Measurements from ENCODE around the gene GBE1. TPM values are rescaled to one million over a fixed set of nuclear protein-coding genes. Genes with fewer than 3 reads are reported as not detected.

Gene GBE1
- total RNA-seq, 1 experiment from 2014 or later = 12.7 TPM

GRCh38 chr3:81645248-81645647 is 116.2 kb downstream of the GBE1 start:
- intact Hi-C loops (cut with micrococcal nuclease; ENCODE audit: unreplicated experiment) = no loop called here
- Mint-ChIP-seq H3K27me3 (ENCODE audit: unreplicated experiment) (no peaks in the 10 kb centered on the region), H3K9me3 (ENCODE audit: low read depth, unreplicated experiment) (no peaks in the 10 kb centered on the region), H3K4me1 (ENCODE audit: low read depth, unreplicated experiment) (no peaks in the 10 kb centered on the region), H3K36me3 (ENCODE audit: insufficient read depth, unreplicated experiment) (no peaks in the 10 kb centered on the region), H3K27ac (ENCODE audit: unreplicated experiment) (no peak overlapping the region), H3K4me3 (ENCODE audit: low read depth, unreplicated experiment) (no peak overlapping the region)
- no peak for DNase-seq
- no TSS peak for BruUV-seq (replicated peaks)
- CTCF ChIA-PET = no interaction called here
- no peak for TF ChIP-seq CTCF (IDR thresholded peaks at IDR 0.05; ENCODE audit: unreplicated experiment)

- peak; percentile 6 for DNase-seq
- H3K36me3 Mint-ChIP-seq (ENCODE audit: insufficient read depth, unreplicated experiment) = no peaks in the 10 kb centered on the region
- BruUV-seq (replicated peaks) = no TSS peak
These were observed 117.7 kb downstream of the GBE1 start for GRCh38 chr3:81643721-81644120.

GRCh38 chr3:81638480-81638879 is 123.0 kb downstream of the GBE1 start:
- DNase-seq = no peak
- CTCF ChIA-PET = no interaction called here
- H3K36me3 Mint-ChIP-seq (ENCODE audit: insufficient read depth, unreplicated experiment) = no peaks in the 10 kb centered on the region
- no peaks in the 10 kb centered on the region for H3K27me3 Mint-ChIP-seq (ENCODE audit: unreplicated experiment)
- no TSS peak for BruUV-seq (replicated peaks)
- H3K4me1 Mint-ChIP-seq (ENCODE audit: low read depth, unreplicated experiment) = no peaks in the 10 kb centered on the region
- H3K27ac Mint-ChIP-seq (ENCODE audit: unreplicated experiment) = no peak overlapping the region
- no peaks in the 10 kb centered on the region for H3K9me3 Mint-ChIP-seq (ENCODE audit: low read depth, unreplicated experiment)
- no peak overlapping the region for H3K4me3 Mint-ChIP-seq (ENCODE audit: low read depth, unreplicated experiment)
- TF ChIP-seq CTCF (IDR thresholded peaks at IDR 0.05; ENCODE audit: unreplicated experiment) = no peak
- intact Hi-C loops (cut with micrococcal nuclease; ENCODE audit: unreplicated experiment) = no loop called here

More at GRCh38 chr3:81643721-81644120, 117.7 kb downstream of the GBE1 start:
- Mint-ChIP-seq H3K4me3 (ENCODE audit: low read depth, unreplicated experiment) (no peak overlapping the region), H3K4me1 (ENCODE audit: low read depth, unreplicated experiment) (no peaks in the 10 kb centered on the region), H3K9me3 (ENCODE audit: low read depth, unreplicated experiment) (no peaks in the 10 kb centered on the region), H3K27ac (ENCODE audit: unreplicated experiment) (no peak overlapping the region), H3K27me3 (ENCODE audit: unreplicated experiment) (no peaks in the 10 kb centered on the region)
- CTCF ChIA-PET = interaction anchor here (0.6 to 0.7 kb wide), 2 partner anchors 9 to 63 kb away, joined by 3 read pairs; no protein-coding TSS in a partner anchor
- intact Hi-C loops (cut with micrococcal nuclease; ENCODE audit: unreplicated experiment) = loop anchor here (2.0 to 5.0 kb wide), 4 partner anchors 59 to 426 kb away; no protein-coding TSS in a partner anchor
- TF ChIP-seq CTCF (IDR thresholded peaks at IDR 0.05; ENCODE audit: unreplicated experiment) = no peak

GRCh38 chr3:81632659-81633058 is 128.8 kb downstream of the GBE1 start:
- Mint-ChIP-seq H3K36me3 (ENCODE audit: insufficient read depth, unreplicated experiment) (no peaks in the 10 kb centered on the region), H3K4me3 (ENCODE audit: low read depth, unreplicated experiment) (no peak overlapping the region), H3K27ac (ENCODE audit: unreplicated experiment) (no peak overlapping the region), H3K27me3 (ENCODE audit: unreplicated experiment) (no peaks in the 10 kb centered on the region), H3K4me1 (ENCODE audit: low read depth, unreplicated experiment) (no peaks in the 10 kb centered on the region), H3K9me3 (ENCODE audit: low read depth, unreplicated experiment) (no peaks in the 10 kb centered on the region)
- TF ChIP-seq CTCF (IDR thresholded peaks at IDR 0.05; ENCODE audit: unreplicated experiment) = no peak
- intact Hi-C loops (cut with micrococcal nuclease; ENCODE audit: unreplicated experiment) = no loop called here
- DNase-seq = no peak
- no TSS peak for BruUV-seq (replicated peaks)
- CTCF ChIA-PET = no interaction called here
